GM19372 (cell line): ENCODE data around the gene PLK3.

Experiments used
- ATAC-seq: cut with Tn5 transposase; IDR thresholded peaks from one replicate; pipeline ENCODE4 v1.9.1; 2021; ENCODE audit warnings: mild to moderate bottlenecking, low read depth, moderate library complexity; ENCODE audit not compliant: unreplicated experiment

PLK3 gene

GRCh38 chr1:44849575-44850132 is 49.5 kb downstream of the PLK3 start:
- no peak for ATAC-seq

- ATAC-seq: no peak
Measured at GRCh38 chr1:44851308-44851707, 51.1 kb downstream of the PLK3 start.

- no peak for ATAC-seq
Measured at GRCh38 chr1:44853201-44853600, 53.0 kb downstream of the PLK3 start.

- ATAC-seq: no peak
Measured at GRCh38 chr1:44854970-44855369, 54.8 kb downstream of the PLK3 start.
